H9 (cell line): ENCODE measurements around the gene PDGFB. TPM values are rescaled to one million over a fixed set of nuclear protein-coding genes. Genes with fewer than 3 reads are reported as not detected.

Source experiments
- DNase-seq: peaks from one replicate; pipeline ENCODE4 v3.0.0-alpha.2; 2017
- H2AFZ ChIP-seq: one replicate; pipeline ENCODE4 v1.6.1; 2013; ENCODE audit warnings: mild to moderate bottlenecking, low read length, control low read depth, moderate library complexity
- H2AK5ac ChIP-seq: 2 replicates; pipeline ENCODE4 v1.6.1; 2013; ENCODE audit warnings: low read length, control low read depth, mixed read lengths; ENCODE audit not compliant: insufficient read length
- H2BK120ac ChIP-seq: one replicate; pipeline ENCODE4 v1.6.1; 2013; ENCODE audit warnings: low read depth, mild to moderate bottlenecking, low read length, control low read depth, inconsistent platforms; ENCODE audit not compliant: poor library complexity, severe bottlenecking
- H2BK12ac ChIP-seq: 2 replicates; pipeline ENCODE4 v1.6.1; 2013; ENCODE audit warnings: low read length, control low read depth, mixed read lengths, low read depth; ENCODE audit not compliant: insufficient read length
- H2BK15ac ChIP-seq: 2 replicates; pipeline ENCODE4 v1.6.1; 2013; ENCODE audit warnings: low read depth, low read length, control low read depth
- H2BK20ac ChIP-seq: one replicate; pipeline ENCODE4 v1.6.1; 2013; ENCODE audit warnings: low read depth, mild to moderate bottlenecking, low read length, control low read depth, inconsistent platforms; ENCODE audit not compliant: poor library complexity, severe bottlenecking
- H2BK5ac ChIP-seq: 2 replicates; pipeline ENCODE4 v1.6.1; 2013; ENCODE audit warnings: low read length, control low read depth, mixed read lengths; ENCODE audit not compliant: insufficient read length
- H3K14ac ChIP-seq: 2 replicates; pipeline ENCODE4 v1.6.1; 2013; ENCODE audit warnings: low read length, control low read depth; ENCODE audit not compliant: insufficient read depth
- H3K18ac ChIP-seq: 2 replicates; pipeline ENCODE4 v1.6.1; 2013; ENCODE audit warnings: low read depth, mild to moderate bottlenecking, mixed read lengths, low read length, control low read depth; ENCODE audit not compliant: insufficient read length
- H3K23ac ChIP-seq: 2 replicates; pipeline ENCODE4 v1.6.1; 2013; ENCODE audit warnings: low read length, control low read depth, mixed read lengths, low read depth; ENCODE audit not compliant: insufficient read length
- H3K23me2 ChIP-seq: 2 replicates; pipeline ENCODE4 v1.6.1; 2013; ENCODE audit warnings: low read depth, mild to moderate bottlenecking, mixed read lengths, low read length, control low read depth; ENCODE audit not compliant: insufficient read length, poor library complexity, severe bottlenecking
- H3K27ac ChIP-seq: 2 replicates; pipeline ENCODE4 v1.5.1; 2013; ENCODE audit warnings: low read length, control low read depth, mixed read lengths, low read depth; ENCODE audit not compliant: insufficient read length
- H3K27me3 ChIP-seq: 2 replicates; pipeline ENCODE4 v1.6.1; 2013; ENCODE audit warnings: low read length, control low read depth, inconsistent platforms; ENCODE audit not compliant: insufficient read depth
- H3K4ac ChIP-seq: 2 replicates; pipeline ENCODE4 v1.6.1; 2013; ENCODE audit warnings: low read depth, mild to moderate bottlenecking, control low read depth, inconsistent platforms, low read length, moderate library complexity
- H3K4me1 ChIP-seq: 2 replicates; pipeline ENCODE4 v1.6.1; 2013; ENCODE audit warnings: low read length, control low read depth, inconsistent platforms; ENCODE audit not compliant: insufficient read depth
- H3K4me2 ChIP-seq: 2 replicates; pipeline ENCODE4 v1.6.1; 2013; ENCODE audit warnings: low read length, control low read depth, mixed read lengths; ENCODE audit not compliant: insufficient read length, insufficient read depth
- H3K56ac ChIP-seq: 2 replicates; pipeline ENCODE4 v1.6.1; 2013; ENCODE audit warnings: low read depth, mild to moderate bottlenecking, mixed read lengths, low read length, control low read depth; ENCODE audit not compliant: insufficient read length
- H3K79me1 ChIP-seq: 2 replicates; pipeline ENCODE4 v1.6.1; 2013; ENCODE audit warnings: low read depth, mild to moderate bottlenecking, moderate library complexity, low read length, control low read depth, inconsistent platforms; ENCODE audit not compliant: insufficient read depth, poor library complexity, severe bottlenecking
- H3K79me2 ChIP-seq: 2 replicates; pipeline ENCODE4 v1.6.1; 2013; ENCODE audit warnings: low read length, control low read depth, inconsistent platforms; ENCODE audit not compliant: insufficient read depth
- H3K9ac ChIP-seq: 2 replicates; pipeline ENCODE4 v1.6.1; 2013; ENCODE audit warnings: low read length, control low read depth, mixed read lengths; ENCODE audit not compliant: insufficient read length; ENCODE audit errors: extremely low read depth
- H3K9me3 ChIP-seq: one replicate; pipeline ENCODE4 v1.6.1; 2013; ENCODE audit warnings: low read depth, low read length, inconsistent platforms; ENCODE audit not compliant: control insufficient read depth
- H3T11ph ChIP-seq: one replicate; pipeline ENCODE4 v1.6.1; 2013; ENCODE audit warnings: mild to moderate bottlenecking, low read length, control low read depth, inconsistent platforms
- H4K20me1 ChIP-seq: one replicate; pipeline ENCODE4 v1.6.1; 2013; ENCODE audit not compliant: control insufficient read depth, insufficient read length, insufficient read depth
- H4K5ac ChIP-seq: 2 replicates; pipeline ENCODE4 v1.6.1; 2013; ENCODE audit warnings: low read depth, mild to moderate bottlenecking, mixed read lengths, low read length, control low read depth; ENCODE audit not compliant: insufficient read length
- H4K8ac ChIP-seq: replicated peaks from 2 replicates; pipeline ENCODE4 v1.6.1; 2013; ENCODE audit warnings: low read length, control low read depth, mixed read lengths, low read depth; ENCODE audit not compliant: insufficient read length
- H4K91ac ChIP-seq: 2 replicates; pipeline ENCODE4 v1.6.1; 2013; ENCODE audit warnings: low read depth, mild to moderate bottlenecking, moderate library complexity, mixed read lengths, low read length, control low read depth; ENCODE audit not compliant: insufficient read length
- H3K27ac Mint-ChIP-seq, 3 experiments: 2 replicates in 2 of 3; 3 replicates in 1 of 3; pipeline ENCODE4 v1.8.0; 2020 to 2021; ENCODE audit warnings: mixed read lengths in 3 of 3, mild to moderate bottlenecking in 1 of 3, moderate library complexity in 1 of 3
- H3K27me3 Mint-ChIP-seq: 2 replicates; pipeline ENCODE4 v1.8.0; 2021; ENCODE audit warnings: low read depth, mild to moderate bottlenecking, moderate library complexity, mixed read lengths
- H3K36me3 Mint-ChIP-seq, 3 experiments: 2 replicates in 2 of 3; 3 replicates in 1 of 3; pipeline ENCODE4 v1.8.0; 2020 to 2021; ENCODE audit warnings: low read depth in 3 of 3, mixed read lengths in 3 of 3; ENCODE audit not compliant: insufficient read depth in 1 of 3
- H3K4me1 Mint-ChIP-seq, 2 experiments: 2 replicates each; pipeline ENCODE4 v1.8.0; 2020; ENCODE audit warnings: mixed read lengths in 2 of 2
- H3K4me3 Mint-ChIP-seq, 2 experiments: 2 replicates in 1 of 2; 3 replicates in 1 of 2; pipeline ENCODE4 v1.8.0; 2020 to 2021; ENCODE audit warnings: mild to moderate bottlenecking in 2 of 2, mixed read lengths in 2 of 2, moderate library complexity in 1 of 2
- H3K9me3 Mint-ChIP-seq, 2 experiments: 2 replicates in 1 of 2; 3 replicates in 1 of 2; pipeline ENCODE4 v1.8.0; 2020; ENCODE audit warnings: mild to moderate bottlenecking in 2 of 2, mixed read lengths in 2 of 2, moderate library complexity in 1 of 2
- CTCF ChIP-seq: fragments of 200-600 bp; sonication (generic); conservative IDR thresholded peaks from 3 replicates; pipeline ENCODE4 v1.8.0; 2021; ENCODE audit warnings: antibody characterized with exemption, mild to moderate bottlenecking
- WGBS: extraction: QIAGEN DNeasy Blood & Tissue Kit; methylation state at CpG from one replicate; pipeline ENCODE4 v1.1.7; 2013; ENCODE audit warnings: missing lambda C conversion rate, low lambda C conversion rate, mixed read lengths; ENCODE audit not compliant: insufficient read length; ENCODE audit errors: extremely low coverage; 5-methylcytosine and 5-hydroxymethylcytosine counted together
- total RNA-seq: library from RNA; stranded (reverse); gene quantifications from 2 replicates; pipeline ENCODE4 v1.2.1, GENCODE V29; 2021

Gene PDGFB
- total RNA-seq, 1 experiment from 2014 or later: 6.1 TPM

GRCh38 chr22:39229075-39229474 is 15.7 kb downstream of the PDGFB start:
- Histone ChIP-seq H3K4me1 (peaks cover 8% of the 10 kb centered on the region; the same call in 1 of the 2 replicates), H3K18ac (no peak overlapping the region), H3K27ac (no peak overlapping the region), H3K14ac (0 out of 2 replicates have a peak overlapping the region, but pooled peaks have one; percentile 19), H3T11ph (no peak overlapping the region), H4K20me1 (no peaks in the 10 kb centered on the region), H3K79me1 (no peaks in the 10 kb centered on the region), H3K4me2 (no peak overlapping the region), H3K79me2 (no peaks in the 10 kb centered on the region), H2AK5ac (no peak overlapping the region), H2AFZ (no peak overlapping the region), H2BK20ac (no peak overlapping the region), H2BK5ac (no peak overlapping the region), H3K23me2 (no peaks in the 10 kb centered on the region), H3K9me3 (no peaks in the 10 kb centered on the region), H4K5ac (no peak overlapping the region), H2BK120ac (no peak overlapping the region), H4K91ac (no peak overlapping the region), H2BK12ac (no peak overlapping the region), H3K9ac (no peak overlapping the region), H3K56ac (no peak overlapping the region), H2BK15ac (no peak overlapping the region), H3K27me3 (no peaks in the 10 kb centered on the region), H3K23ac (no peak overlapping the region), H3K4ac (no peak overlapping the region), H4K8ac (no peak overlapping the region)
- TF ChIP-seq CTCF: no peak
- Mint-ChIP-seq H3K4me3 (peak overlapping the region in 1 of 2 experiments; percentile 30; a peak in 1 of 5 replicates), H3K4me1 (peaks cover 33 to 42% of the 10 kb centered on the region in 2 experiments), H3K36me3 (peaks cover 0 to 13% (median 3%) of the 10 kb centered on the region in 3 experiments; a peak in 4 of 7 replicates), H3K9me3 (no peaks in the 10 kb centered on the region; a peak in 2 of 5 replicates), H3K27ac (peak overlapping the region in 1 of 3 experiments; percentile 95; a peak in 2 of 7 replicates), H3K27me3 (peaks cover 13% of the 10 kb centered on the region)
- DNase-seq: no peak
- no CpG with 5 or more reads among the region's 8 CpGs for WGBS
